Osteocyte (in vitro differentiated cells): ENCODE measurements around the gene MAP2K2. TPM values are rescaled to one million over a fixed set of nuclear protein-coding genes. Genes with fewer than 3 reads are reported as not detected.

Experiments used
- DNase-seq: peaks from one replicate; pipeline ENCODE4 v3.0.0; 2021; ENCODE audit warnings: mixed read lengths; ENCODE audit not compliant: unreplicated experiment; ENCODE audit errors: extremely low spot score
- H3K27ac Mint-ChIP-seq: one replicate; pipeline ENCODE4 v1.8.0; 2021; ENCODE audit warnings: mild to moderate bottlenecking, mixed read lengths; ENCODE audit not compliant: unreplicated experiment
- H3K27me3 Mint-ChIP-seq: one replicate; pipeline ENCODE4 v1.8.0; 2021; ENCODE audit warnings: mixed read lengths; ENCODE audit not compliant: unreplicated experiment
- H3K36me3 Mint-ChIP-seq: one replicate; pipeline ENCODE4 v1.8.0; 2021; ENCODE audit warnings: mixed read lengths; ENCODE audit not compliant: unreplicated experiment
- H3K4me1 Mint-ChIP-seq: one replicate; pipeline ENCODE4 v1.8.0; 2021; ENCODE audit warnings: mixed read lengths; ENCODE audit not compliant: unreplicated experiment
- H3K4me3 Mint-ChIP-seq: one replicate; pipeline ENCODE4 v1.8.0; 2021; ENCODE audit warnings: mild to moderate bottlenecking, moderate library complexity, mixed read lengths; ENCODE audit not compliant: unreplicated experiment
- H3K9me3 Mint-ChIP-seq: one replicate; pipeline ENCODE4 v1.8.0; 2021; ENCODE audit warnings: mixed read lengths; ENCODE audit not compliant: unreplicated experiment
- CTCF ChIP-seq: fragments of 200-600 bp; sonication (generic); IDR thresholded peaks from 2 replicates; pipeline ENCODE4 v1.5.0; 2021; ENCODE audit warnings: antibody characterized with exemption, mild to moderate bottlenecking, moderate library complexity
- total RNA-seq: library from RNA; stranded (reverse); gene quantifications from 2 replicates; pipeline ENCODE4 v1.2.1, GENCODE V29; 2021

The MAP2K2 gene
- total RNA-seq, 1 donor from 2014 or later, result 174 TPM

DNA sequence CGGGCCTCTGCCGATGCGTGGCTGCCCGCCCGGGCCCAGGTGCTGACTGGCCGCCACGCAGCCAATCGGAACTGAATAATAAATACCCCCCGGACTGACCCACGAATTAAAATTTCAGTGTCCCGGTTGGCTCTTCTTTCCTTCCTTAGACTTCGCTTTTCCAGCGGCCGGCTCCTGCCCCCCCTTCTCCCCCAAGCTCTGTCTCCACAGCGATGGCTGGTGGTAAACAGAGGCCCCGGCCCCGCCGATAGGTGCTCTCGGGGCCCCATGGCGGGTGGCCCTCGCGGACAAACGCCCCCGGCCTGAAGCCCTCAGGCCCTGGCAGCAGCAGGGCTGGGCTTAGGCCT is 59.8 kb downstream of the MAP2K2 start:
- no peak for TF ChIP-seq CTCF
- Mint-ChIP-seq H3K4me1 (peaks cover 26% of the 10 kb centered on the region), H3K27me3 (no peaks in the 10 kb centered on the region), H3K36me3 (no peaks in the 10 kb centered on the region), H3K27ac (peak overlapping the region; percentile 75), H3K4me3 (peak overlapping the region; percentile 74), H3K9me3 (no peaks in the 10 kb centered on the region)
- DNase-seq, result no peak

DNA sequence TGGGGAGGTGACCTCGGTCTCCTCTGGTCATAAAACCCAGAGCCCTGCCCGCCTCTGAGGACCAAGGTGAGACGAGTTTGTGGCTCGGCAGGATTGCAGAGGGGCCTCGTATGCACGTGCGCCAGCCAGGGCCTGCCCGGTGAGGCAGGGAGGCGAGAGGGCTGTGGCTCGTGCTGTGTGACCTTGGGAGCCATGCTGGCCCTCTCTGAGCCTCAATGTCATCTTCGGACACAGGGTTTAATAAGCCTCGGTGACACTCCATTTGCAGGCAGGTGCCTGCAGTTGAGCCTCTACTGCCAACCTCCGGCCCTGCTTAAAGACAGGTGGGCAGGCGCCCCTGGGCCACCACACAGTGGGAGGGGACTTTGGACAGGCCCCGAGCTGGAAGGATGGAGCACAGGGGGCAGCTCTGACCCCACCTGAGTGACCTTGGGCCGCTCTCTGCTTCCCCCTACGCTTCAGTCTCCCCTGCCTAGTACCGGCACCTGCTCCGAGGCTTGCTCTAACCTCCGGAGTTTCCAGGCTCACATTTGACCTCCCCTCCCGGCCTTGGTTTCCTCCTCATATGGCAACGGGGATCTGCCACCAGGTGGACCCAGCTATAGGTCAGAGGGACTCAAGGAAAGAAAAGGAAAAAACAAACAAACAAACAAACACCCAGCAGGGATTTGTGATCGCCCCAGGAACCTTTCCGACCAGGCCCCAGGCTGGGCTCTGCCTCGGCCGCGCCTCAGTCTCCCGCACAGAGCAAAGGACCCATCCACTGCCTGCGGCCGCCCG is 60.4 kb downstream of the MAP2K2 start:
- Mint-ChIP-seq H3K4me3 (peak overlapping the region; percentile 74), H3K9me3 (no peaks in the 10 kb centered on the region), H3K36me3 (no peaks in the 10 kb centered on the region), H3K4me1 (peaks cover 29% of the 10 kb centered on the region), H3K27ac (peak overlapping the region; percentile 75), H3K27me3 (no peaks in the 10 kb centered on the region)
- DNase-seq, result no peak
- no peak for TF ChIP-seq CTCF

DNA sequence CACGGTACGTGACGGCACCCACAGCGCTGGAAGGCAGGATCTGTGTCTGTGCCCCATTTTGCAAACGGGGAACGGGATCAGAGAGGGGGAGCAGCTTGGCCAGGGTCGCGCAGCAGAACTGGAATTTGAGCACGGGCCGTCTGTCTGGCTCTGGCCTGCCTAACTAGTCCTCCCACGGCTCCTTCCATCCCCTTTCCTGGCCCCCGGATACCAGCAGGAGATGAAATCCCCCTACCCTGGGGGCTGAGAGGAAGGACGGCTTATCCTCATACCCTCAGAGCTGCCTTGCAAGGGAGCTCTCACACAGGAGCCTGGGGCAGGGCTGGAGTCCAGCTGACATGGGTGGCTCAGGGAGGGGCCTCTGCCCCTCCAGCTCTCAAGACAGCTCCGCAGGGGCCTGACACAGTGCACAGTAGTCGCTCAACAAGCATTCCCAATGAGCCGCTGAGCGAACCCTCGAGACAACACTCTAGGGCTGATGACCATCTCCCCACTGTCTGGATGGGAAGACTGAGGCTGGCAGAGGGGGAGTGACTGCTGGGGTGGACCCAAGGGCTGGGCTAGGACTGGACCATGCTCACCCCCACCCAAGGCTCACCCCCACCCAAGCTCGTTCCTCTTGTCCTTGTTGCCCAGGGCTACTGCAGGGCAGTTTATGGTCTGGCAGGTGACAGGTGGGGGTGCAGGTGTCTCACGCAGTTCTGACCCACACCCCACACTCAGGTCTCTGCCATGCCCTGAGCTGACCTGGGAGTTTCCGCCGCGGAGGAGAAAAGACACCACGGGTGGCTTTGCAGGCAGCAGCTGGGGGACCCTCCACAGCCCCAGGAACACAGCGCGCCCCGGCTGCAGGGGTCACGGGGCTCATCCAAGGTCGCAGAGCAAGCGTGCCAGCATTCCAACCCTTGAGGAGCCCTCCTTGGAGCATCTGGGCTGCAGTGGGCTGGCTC is 61.2 kb downstream of the MAP2K2 start:
- peak overlapping the region; percentile 27 for H3K27ac Mint-ChIP-seq
- H3K4me1 Mint-ChIP-seq, result peaks cover 29% of the 10 kb centered on the region
- no peak overlapping the region for H3K4me3 Mint-ChIP-seq

GRCh38 chr19:4061683-4062418 is 62.1 kb downstream of the MAP2K2 start:
- TF ChIP-seq CTCF, result no peak
- peak overlapping the region; percentile 27 for H3K27ac Mint-ChIP-seq
- H3K4me3 Mint-ChIP-seq, result no peak overlapping the region

More for the DNA sequence above, 61.2 kb downstream of the MAP2K2 start:
- Mint-ChIP-seq H3K27me3 (no peaks in the 10 kb centered on the region), H3K36me3 (no peaks in the 10 kb centered on the region), H3K9me3 (no peaks in the 10 kb centered on the region)
- DNase-seq, result no peak
- TF ChIP-seq CTCF, result no peak

More at GRCh38 chr19:4061683-4062418, 62.1 kb downstream of the MAP2K2 start:
- Mint-ChIP-seq H3K36me3 (no peaks in the 10 kb centered on the region), H3K4me1 (peaks cover 34% of the 10 kb centered on the region), H3K27me3 (no peaks in the 10 kb centered on the region), H3K9me3 (no peaks in the 10 kb centered on the region)
- no peak for DNase-seq
